ENCODE data around the gene PTH. TPM values are rescaled to one million over a fixed set of nuclear protein-coding genes. Genes with fewer than 3 reads are reported as not detected.

The PTH gene
- total and polyA plus RNA-seq, 8 donors = 0.20 TPM; not detected in 7

DNA sequence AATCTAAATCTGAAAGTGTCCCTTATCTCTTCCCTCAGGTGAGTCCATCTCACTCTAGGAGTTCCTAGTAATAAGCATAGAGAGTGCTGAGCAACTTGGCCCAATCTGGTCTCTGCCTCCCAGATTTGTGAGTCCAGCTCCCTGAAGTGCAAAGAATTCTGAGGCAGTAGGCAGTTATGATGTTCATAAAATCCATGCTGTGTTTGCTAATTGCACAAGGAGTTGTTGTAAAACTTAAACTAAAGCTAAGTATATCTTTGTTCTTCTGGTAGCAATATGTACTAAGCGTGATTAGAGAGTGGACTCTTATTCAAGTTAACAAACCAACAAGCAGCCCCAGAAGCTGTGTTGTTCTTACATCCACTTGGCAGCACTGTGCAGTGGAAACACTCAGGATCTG lies 7.6 kb upstream of the PTH start:
- intact Hi-C loops (cut with DNase I) = no loop called here
- TF ChIP-seq, protein P1, sequence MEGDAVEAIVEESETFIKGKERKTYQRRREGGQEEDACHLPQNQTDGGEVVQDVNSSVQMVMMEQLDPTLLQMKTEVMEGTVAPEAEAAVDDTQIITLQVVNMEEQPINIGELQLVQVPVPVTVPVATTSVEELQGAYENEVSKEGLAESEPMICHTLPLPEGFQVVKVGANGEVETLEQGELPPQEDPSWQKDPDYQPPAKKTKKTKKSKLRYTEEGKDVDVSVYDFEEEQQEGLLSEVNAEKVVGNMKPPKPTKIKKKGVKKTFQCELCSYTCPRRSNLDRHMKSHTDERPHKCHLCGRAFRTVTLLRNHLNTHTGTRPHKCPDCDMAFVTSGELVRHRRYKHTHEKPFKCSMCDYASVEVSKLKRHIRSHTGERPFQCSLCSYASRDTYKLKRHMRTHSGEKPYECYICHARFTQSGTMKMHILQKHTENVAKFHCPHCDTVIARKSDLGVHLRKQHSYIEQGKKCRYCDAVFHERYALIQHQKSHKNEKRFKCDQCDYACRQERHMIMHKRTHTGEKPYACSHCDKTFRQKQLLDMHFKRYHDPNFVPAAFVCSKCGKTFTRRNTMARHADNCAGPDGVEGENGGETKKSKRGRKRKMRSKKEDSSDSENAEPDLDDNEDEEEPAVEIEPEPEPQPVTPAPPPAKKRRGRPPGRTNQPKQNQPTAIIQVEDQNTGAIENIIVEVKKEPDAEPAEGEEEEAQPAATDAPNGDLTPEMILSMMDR (IDR thresholded peaks at IDR 0.05) = no peak
- Histone ChIP-seq H3K4me1 (no peaks in the 10 kb centered on the region), H3K4me3 (no peak overlapping the region), H3K27me3 (no peaks in the 10 kb centered on the region), H3K36me3 (no peaks in the 10 kb centered on the region), H3K27ac (no peak overlapping the region), H3K9me3 (no peaks in the 10 kb centered on the region)
- ATAC-seq = no peak
- 93 to 94% methylated on average over 1 of the region's 1 CpG for WGBS, 2 donors
- no peak for FAIRE-seq
- no peak for DNase-seq

DNA sequence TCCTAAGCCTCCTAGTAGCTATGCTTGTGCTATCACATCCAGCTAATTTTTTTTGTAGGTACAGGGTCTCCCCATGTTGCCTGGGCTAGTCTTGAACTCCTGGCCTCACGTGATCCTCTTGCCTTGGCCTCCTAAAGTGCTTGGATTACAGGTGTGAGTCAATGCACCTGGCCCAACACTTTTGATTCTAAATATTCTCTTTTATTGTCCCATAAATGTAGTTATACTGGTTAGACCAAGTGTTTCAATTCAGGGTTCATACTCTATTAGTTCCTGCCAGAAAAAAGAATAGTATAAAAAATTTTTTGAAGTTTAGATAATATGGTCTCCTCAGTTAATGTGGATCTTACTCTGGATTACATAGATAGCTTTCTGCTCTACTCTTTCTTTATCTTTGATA lies 6.7 kb upstream of the PTH start:
- TF ChIP-seq, protein P1 (IDR thresholded peaks at IDR 0.05) = no peak
- Histone ChIP-seq H3K36me3 (no peaks in the 10 kb centered on the region), H3K27me3 (no peaks in the 10 kb centered on the region), H3K27ac (no peak overlapping the region), H3K9me3 (no peaks in the 10 kb centered on the region), H3K4me3 (no peak overlapping the region), H3K4me1 (no peaks in the 10 kb centered on the region)
- no peak for ATAC-seq
- WGBS, 2 donors = 86 to 89% methylated on average over 1 of the region's 1 CpG
- FAIRE-seq = no peak
- DNase-seq = no peak
- intact Hi-C loops (cut with DNase I) = no loop called here

DNA sequence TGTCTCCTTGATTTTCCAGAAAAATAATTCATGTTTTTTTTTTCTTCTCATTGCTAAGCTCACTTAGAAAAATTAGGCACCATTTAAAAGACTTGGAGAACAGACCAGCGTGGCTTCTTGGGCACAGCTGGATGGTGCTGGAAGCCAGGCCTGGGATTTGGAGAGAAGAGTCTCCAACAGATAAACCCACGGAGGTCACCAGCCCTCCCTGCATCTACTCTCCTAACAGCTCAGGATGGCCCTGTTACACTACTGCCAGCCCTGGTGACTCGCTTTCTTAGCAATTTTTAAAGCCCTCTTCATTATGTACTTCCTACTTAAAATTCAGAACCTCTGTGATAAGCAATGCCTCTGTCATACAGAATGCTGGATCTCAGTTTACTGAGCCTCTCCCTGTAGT lies 1.7 kb downstream of the PTH start:
- TF ChIP-seq, protein P1 (IDR thresholded peaks at IDR 0.05) = no peak
- Histone ChIP-seq H3K27ac (no peak overlapping the region), H3K9me3 (no peaks in the 10 kb centered on the region), H3K36me3 (no peaks in the 10 kb centered on the region), H3K4me1 (no peaks in the 10 kb centered on the region), H3K27me3 (no peaks in the 10 kb centered on the region), H3K4me3 (no peak overlapping the region)
- FAIRE-seq (no peak), ATAC-seq (no peak), DNase-seq (no peak)
- intact Hi-C loops (cut with DNase I) = no loop called here
- 75 to 76% methylated on average over 3 of the region's 3 CpGs for WGBS, 2 donors

DNA sequence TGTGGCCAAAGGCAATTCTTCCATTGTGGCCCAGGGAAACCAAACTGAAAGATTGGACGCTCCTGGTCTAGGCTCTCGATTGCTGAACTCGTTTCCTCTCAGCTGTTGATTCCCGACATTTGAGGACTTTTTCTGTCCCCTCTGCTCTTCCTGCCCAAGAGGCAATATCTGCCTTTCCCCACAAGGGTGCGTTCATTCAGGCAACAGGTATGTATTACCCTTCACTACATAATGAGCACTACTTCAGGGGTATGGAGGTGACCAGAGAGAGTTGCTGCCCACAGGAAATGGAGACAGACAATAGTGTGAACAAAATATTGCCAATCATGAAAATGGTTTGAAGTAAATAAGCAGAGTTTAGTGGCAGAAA lies 8.2 kb downstream of the PTH start:
- DNase-seq (peak in 2 of 6 donors; percentile 22 to 44), ATAC-seq (peak; percentile 78 to 92 (median 89)), FAIRE-seq (no peak)
- intact Hi-C loops (cut with DNase I) = no loop called here
- peak overlapping the region in 2 of 4 donors; percentile 27 to 42 for H3K4me3 ChIP-seq
- TF ChIP-seq, protein P1 (IDR thresholded peaks at IDR 0.05) = no peak
- H3K27ac ChIP-seq = no peak overlapping the region
- 33 to 37% methylated on average over 5 of the region's 5 CpGs for WGBS, 2 donors
- H3K9me3 ChIP-seq = no peaks in the 10 kb centered on the region
- no peaks in the 10 kb centered on the region for H3K4me1 ChIP-seq
- no peaks in the 10 kb centered on the region for H3K36me3 ChIP-seq
- H3K27me3 ChIP-seq = no peaks in the 10 kb centered on the region

DNA sequence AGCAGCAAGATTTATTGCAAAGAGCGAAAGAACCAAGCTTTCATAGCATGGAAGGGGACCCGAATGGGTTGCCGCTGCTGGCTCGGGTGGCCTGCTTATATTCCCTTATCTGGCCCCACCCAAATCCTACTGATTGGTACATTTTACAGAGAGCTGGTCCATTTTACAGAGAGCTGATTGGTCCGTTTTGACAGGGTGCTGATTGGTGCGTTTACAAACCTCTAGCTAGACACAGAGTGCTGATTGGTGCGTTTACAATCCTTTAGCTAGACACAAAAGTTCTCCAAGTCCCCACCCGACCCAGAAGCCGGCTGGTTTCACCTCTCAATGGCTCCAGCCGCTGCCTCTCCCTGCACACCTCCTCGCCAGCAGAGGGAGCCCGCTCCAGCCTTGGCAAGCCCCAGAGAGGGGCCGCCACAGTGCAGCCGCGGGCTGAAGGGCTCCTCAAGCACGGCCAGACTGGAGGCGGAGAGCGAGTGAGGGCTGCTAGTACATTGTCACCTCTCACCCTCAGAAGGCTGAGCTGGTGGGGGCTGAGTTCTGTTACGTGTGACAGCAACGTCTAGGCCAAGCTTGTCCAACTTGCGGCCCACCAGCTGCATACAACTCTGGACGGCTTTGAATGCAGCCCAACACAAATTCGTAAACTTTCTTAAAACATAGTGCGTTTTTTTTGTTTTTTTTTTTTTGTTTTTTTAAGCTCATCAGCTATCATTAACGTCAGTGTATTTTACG lies 8.7 kb downstream of the PTH start:
- peak overlapping the region in 2 of 4 donors; percentile 27 to 42 for H3K4me3 ChIP-seq
- WGBS, 2 donors = 49 to 51% methylated on average over 26 of the region's 26 CpGs

More for the DNA sequence above, 8.7 kb downstream of the PTH start:
- TF ChIP-seq, protein P1 (IDR thresholded peaks at IDR 0.05) = peak in 3 of 4 donors; percentile 22 to 31 (median 26)
- Histone ChIP-seq H3K4me1 (no peaks in the 10 kb centered on the region), H3K36me3 (no peaks in the 10 kb centered on the region), H3K27me3 (no peaks in the 10 kb centered on the region), H3K27ac (no peak overlapping the region), H3K9me3 (no peaks in the 10 kb centered on the region)
- intact Hi-C loops (cut with DNase I) = no loop called here
- FAIRE-seq (no peak), ATAC-seq (peak; percentile 91 to 98 (median 96)), DNase-seq (peak; percentile 61 to 87 (median 76))

All from pancreas (tissue), 10 donors.